Activated CD4-positive, alpha-beta T cell treated with anti-CD3 and anti-CD28 coated beads, Interleukin-2, Interleukin-6, amounts not matched to agents 100 ng/mL and 50 ng/mL, durations not matched to agents 16 hours and 8 hours (primary cell): ENCODE data around the gene STUB1.
"Not testable (repeated sequence)": the region's sequence is repeated elsewhere in the genome, so short reads cannot be mapped to it uniquely, and the experiment has no call there.

Experiments used
- DNase-seq: peaks from one replicate; pipeline ENCODE4 v3.0.0-alpha.2; 2020

Gene STUB1

GRCh38 chr16:680967-681745 is 946 bp downstream of the STUB1 start:
- peak; percentile 34 for DNase-seq

DNA sequence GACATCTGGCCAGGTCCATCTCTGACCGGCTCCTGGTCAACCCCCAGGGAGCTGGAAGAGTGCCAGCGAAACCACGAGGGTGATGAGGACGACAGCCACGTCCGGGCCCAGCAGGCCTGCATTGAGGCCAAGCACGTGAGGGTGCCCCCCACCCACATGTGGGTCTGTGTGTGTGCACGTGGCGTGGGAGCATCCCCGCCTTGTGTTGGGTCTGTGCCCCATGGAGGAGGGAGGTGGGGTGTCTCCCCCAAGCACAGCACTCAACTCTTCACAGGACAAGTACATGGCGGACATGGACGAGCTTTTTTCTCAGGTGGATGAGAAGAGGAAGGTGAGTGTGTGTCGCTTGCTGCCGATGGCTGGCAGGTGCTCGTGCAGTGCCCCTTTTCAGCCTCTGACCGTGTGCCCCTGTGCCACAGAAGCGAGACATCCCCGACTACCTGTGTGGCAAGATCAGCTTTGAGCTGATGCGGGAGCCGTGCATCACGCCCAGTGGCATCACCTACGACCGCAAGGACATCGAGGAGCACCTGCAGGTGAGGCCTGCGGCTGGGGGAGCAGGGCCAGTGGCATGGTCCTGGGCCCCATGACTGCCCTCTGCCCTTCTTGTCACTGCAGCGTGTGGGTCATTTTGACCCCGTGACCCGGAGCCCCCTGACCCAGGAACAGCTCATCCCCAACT is 1.7 kb downstream of the STUB1 start:
- DNase-seq = no peak

- DNase-seq = no peak
Observed at GRCh38 chr16:682493-683395, 2.5 kb downstream of the STUB1 start.

GRCh38 chr16:683396-684070 is 3.3 kb downstream of the STUB1 start:
- DNase-seq = peak; percentile 24

- DNase-seq = peak; percentile 98
Observed at GRCh38 chr16:684071-684794, 4.0 kb downstream of the STUB1 start, which contains the start of gene JMJD8. Gene JMJD8 (minus strand): TSS chr16:684334. CDS start chr16:684319, 15 bp downstream.

DNA sequence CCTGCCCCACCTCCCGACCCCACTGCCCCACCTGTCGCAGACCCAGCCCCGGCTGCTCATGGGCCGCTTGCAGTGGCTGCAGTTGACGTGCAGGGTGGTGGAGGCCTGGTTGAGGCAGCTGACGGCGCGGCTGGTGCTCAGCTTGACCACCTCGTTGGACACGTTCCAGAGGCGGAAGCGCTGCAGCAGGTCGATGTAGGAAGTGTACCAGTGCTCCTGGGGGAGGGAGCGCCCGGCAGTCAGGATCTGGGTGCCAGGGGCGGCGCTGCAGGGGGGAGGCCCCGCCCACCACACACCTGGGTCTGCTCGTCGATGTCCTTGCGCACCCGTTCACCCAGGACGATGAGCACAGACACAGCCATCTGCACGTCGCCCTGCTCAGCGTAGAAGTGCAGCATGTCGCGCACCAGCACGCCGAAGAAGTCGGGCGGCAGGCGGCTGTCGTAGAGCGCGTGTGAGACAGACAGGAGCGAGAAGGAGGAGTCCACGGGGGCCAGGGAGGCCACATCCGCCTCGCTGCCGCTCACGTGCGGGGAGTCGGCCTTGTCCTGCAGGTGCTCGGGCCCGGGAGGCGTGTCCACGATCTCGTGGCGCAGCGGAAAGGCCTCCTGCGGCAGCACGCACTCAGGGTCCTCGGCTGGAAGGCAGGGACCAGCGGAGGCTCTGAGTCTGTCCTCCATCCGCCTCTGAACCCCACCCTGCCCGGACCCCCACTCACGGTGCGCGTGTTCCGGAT is 4.9 kb downstream of the STUB1 start:
- no peak for DNase-seq

- peak; percentile 34 for DNase-seq
Observed at GRCh38 chr16:685967-686366, 5.8 kb downstream of the STUB1 start.

- DNase-seq = no peak
Observed at GRCh38 chr16:686459-687260, 6.5 kb downstream of the STUB1 start.

DNA sequence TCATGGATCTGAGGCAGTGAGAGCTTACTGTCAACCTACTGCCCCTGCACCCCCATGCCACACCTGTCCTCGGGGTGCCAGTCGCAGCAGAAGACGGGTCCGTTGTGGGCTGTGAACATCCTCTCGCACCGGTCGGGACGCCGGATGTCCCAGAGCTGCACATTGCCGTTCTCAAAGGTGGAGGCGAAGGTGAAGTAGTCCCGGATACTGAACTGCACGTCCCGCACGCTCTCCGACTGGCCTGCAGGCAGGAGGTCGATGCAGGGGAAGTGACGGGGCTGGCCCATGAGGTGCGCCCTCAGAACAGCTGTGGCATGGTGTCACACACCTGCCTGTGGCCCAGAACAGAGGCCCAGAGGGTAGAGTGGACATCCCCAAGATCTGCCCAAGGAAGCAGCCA is 7.3 kb downstream of the STUB1 start:
- DNase-seq = no peak

GRCh38 chr16:689175-689897 is 9.1 kb downstream of the STUB1 start:
- no peak for DNase-seq

GRCh38 chr16:691242-691641 is 11.0 kb downstream of the STUB1 start:
- not testable (repeated sequence) for DNase-seq

GRCh38 chr16:692356-693108 is 12.3 kb downstream of the STUB1 start:
- no peak for DNase-seq

GRCh38 chr16:693364-693763 is 13.2 kb downstream of the STUB1 start:
- DNase-seq = no peak

GRCh38 chr16:693766-694165 is 13.6 kb downstream of the STUB1 start:
- no peak for DNase-seq

DNA sequence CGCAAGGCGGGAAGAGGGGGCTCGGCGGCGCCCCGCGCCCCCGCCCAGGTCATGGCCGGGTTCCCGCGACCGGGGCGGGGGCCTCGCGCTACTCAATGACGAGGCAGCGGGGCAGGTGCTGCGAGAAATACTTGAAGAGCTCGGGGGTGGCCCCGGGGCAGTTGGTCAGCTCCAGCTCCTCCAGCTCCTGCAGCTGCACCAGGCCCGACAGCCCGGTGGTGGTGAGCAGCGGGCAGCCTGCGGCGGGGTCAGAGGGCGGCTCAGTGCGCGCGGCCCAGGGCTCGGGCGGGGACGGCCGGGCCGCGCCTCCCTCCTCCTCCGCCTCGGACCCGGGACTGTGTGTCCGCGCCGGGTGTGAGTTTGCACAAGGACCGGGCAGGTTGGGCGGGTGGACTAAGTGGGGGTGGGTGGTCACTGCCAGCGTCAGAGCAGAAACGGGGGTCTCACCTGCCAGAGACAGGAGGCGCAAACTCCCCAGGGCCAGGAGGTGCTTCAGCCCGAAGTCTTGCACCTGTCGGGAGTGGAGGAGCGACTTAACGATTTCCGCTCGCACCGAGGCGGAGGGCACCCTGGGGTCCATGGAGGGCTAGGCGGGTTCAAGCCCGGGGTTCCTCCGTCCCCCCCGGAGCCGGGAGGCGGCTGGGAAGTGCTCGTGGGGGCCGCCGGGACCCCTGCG is 14.1 kb downstream of the STUB1 start:
- no peak for DNase-seq

DNA sequence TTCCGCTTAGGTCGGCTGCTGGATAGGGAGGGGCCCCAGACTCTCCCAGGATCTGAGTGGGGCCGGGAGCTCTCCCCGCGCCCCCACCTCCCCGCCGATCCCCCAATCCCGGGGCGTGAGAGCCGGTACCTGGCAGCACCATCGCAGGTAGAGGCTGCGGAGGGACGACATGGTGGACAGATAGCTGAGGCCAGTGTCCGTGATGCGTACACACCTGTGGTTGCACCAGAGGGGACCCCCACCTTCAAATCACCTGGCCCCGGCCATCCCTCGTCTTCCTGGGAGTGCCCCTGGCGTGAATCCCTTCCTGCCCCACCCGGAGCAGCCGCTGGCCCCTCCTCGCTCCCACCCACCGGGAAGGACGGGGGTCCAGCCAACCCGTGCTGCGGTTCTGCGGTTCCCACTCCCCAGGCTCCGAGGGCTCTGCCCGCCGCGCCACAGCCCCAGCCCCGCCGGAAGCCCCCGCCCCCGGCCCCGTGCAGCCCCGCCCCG is 14.7 kb downstream of the STUB1 start:
- no peak for DNase-seq

- DNase-seq = peak; percentile 78
Observed at GRCh38 chr16:695355-696089, 15.3 kb downstream of the STUB1 start.
